SH-SY5Y (cell line): ENCODE results near the gene ZDHHC16.

ENCODE experiments used
- GATA2 ChIP-seq: IDR thresholded peaks from 2 replicates; pipeline ENCODE4 v1.6.1; 2011; ENCODE audit warnings: mild to moderate bottlenecking, low read depth, low read length
- GATA3 ChIP-seq: IDR thresholded peaks from 2 replicates; pipeline ENCODE4 v1.6.1; 2011; ENCODE audit warnings: low read depth, mild to moderate bottlenecking, low read length, moderate library complexity

Gene ZDHHC16

GRCh38 chr10:97483921-97484320, 37.9 kb downstream of the ZDHHC16 start:
- TF ChIP-seq GATA3 (no peak), GATA2 (no peak)

- TF ChIP-seq GATA2: no peak
- no peak for TF ChIP-seq GATA3
These were observed 39.8 kb downstream of the ZDHHC16 start for GRCh38 chr10:97485647-97486281.

GRCh38 chr10:97490592-97490991, 44.6 kb downstream of the ZDHHC16 start:
- TF ChIP-seq GATA2: no peak
- TF ChIP-seq GATA3: no peak

GRCh38 chr10:97494151-97494550, 48.2 kb downstream of the ZDHHC16 start:
- no peak for TF ChIP-seq GATA2
- TF ChIP-seq GATA3: no peak

GRCh38 chr10:97494863-97495506, 49.0 kb downstream of the ZDHHC16 start:
- TF ChIP-seq GATA2 (no peak), GATA3 (no peak)

GRCh38 chr10:97497572-97498075, 51.6 kb downstream of the ZDHHC16 start:
- TF ChIP-seq GATA2 (no peak), GATA3 (no peak)

- TF ChIP-seq GATA3: no peak
- no peak for TF ChIP-seq GATA2
These were observed 52.3 kb downstream of the ZDHHC16 start, which contains the start of gene MMS19 for GRCh38 chr10:97498076-97498840. TSS of gene MMS19 (minus strand) at chr10:97498422. CDS start at chr10:97498384, 38 bp downstream.

GRCh38 chr10:97498841-97499560, 53.0 kb downstream of the ZDHHC16 start, which contains the start of gene UBTD1:
TSS of gene UBTD1 (plus strand) at chr10:97498924. CDS start at chr10:97499204, 280 bp downstream.
- no peak for TF ChIP-seq GATA2

- TF ChIP-seq GATA2 (no peak; the same call in 1 of the 2 replicates), GATA3 (no peak)
These were observed 53.8 kb downstream of the ZDHHC16 start for GRCh38 chr10:97499561-97500296.

GRCh38 chr10:97500297-97500575, 54.3 kb downstream of the ZDHHC16 start:
- TF ChIP-seq GATA3: no peak
- no peak for TF ChIP-seq GATA2

GRCh38 chr10:97502916-97503315, 56.9 kb downstream of the ZDHHC16 start:
- TF ChIP-seq GATA2: no peak
- TF ChIP-seq GATA3: no peak

- TF ChIP-seq GATA2 (no peak), GATA3 (no peak)
These were observed 57.4 kb downstream of the ZDHHC16 start for GRCh38 chr10:97503406-97503805.

GRCh38 chr10:97505152-97505551, 59.2 kb downstream of the ZDHHC16 start:
- TF ChIP-seq GATA3 (no peak), GATA2 (no peak)

- TF ChIP-seq GATA2 (no peak), GATA3 (no peak)
These were observed 60.4 kb downstream of the ZDHHC16 start for GRCh38 chr10:97506199-97506991.
